ENCODE data around the gene DPYD.

Gene DPYD

GRCh38 chr1:97693601-97694000, 227.2 kb downstream of the DPYD start:
- no peak for DNase-seq (ENCODE audit: low spot score)

GRCh38 chr1:97691325-97691724, 229.5 kb downstream of the DPYD start:
- no peak for DNase-seq (ENCODE audit: low spot score)

- DNase-seq (ENCODE audit: low spot score): no peak
These were observed 235.5 kb downstream of the DPYD start for GRCh38 chr1:97685360-97685759.

- DNase-seq (ENCODE audit: low spot score): no peak
These were observed 239.9 kb downstream of the DPYD start for GRCh38 chr1:97680894-97681293.

- DNase-seq (ENCODE audit: low spot score): no peak
These were observed 240.4 kb downstream of the DPYD start for GRCh38 chr1:97680470-97680869.

GRCh38 chr1:97677702-97678101, 243.1 kb downstream of the DPYD start:
- no peak for DNase-seq (ENCODE audit: low spot score)

- DNase-seq (ENCODE audit: low spot score): no peak
These were observed 246.3 kb downstream of the DPYD start for GRCh38 chr1:97674517-97674916.

- DNase-seq (ENCODE audit: low spot score): no peak
These were observed 251.9 kb downstream of the DPYD start for GRCh38 chr1:97668945-97669344.

GRCh38 chr1:97660431-97661105, 260.3 kb downstream of the DPYD start:
- DNase-seq (ENCODE audit: low spot score): no peak

- no peak for DNase-seq (ENCODE audit: low spot score)
These were observed 265.8 kb downstream of the DPYD start for GRCh38 chr1:97654876-97655585.

- DNase-seq (ENCODE audit: low spot score): no peak
These were observed 269.6 kb downstream of the DPYD start for GRCh38 chr1:97651250-97651649.

- no peak for DNase-seq (ENCODE audit: low spot score)
These were observed 271.2 kb downstream of the DPYD start for GRCh38 chr1:97649591-97649990.

- no peak for DNase-seq (ENCODE audit: low spot score)
These were observed 273.1 kb downstream of the DPYD start for GRCh38 chr1:97647776-97648175.

- no peak for DNase-seq (ENCODE audit: low spot score)
These were observed 274.8 kb downstream of the DPYD start for GRCh38 chr1:97646071-97646470.

- no peak for DNase-seq (ENCODE audit: low spot score)
These were observed 280.2 kb downstream of the DPYD start for GRCh38 chr1:97640677-97641076.

GRCh38 chr1:97636941-97637340, 283.9 kb downstream of the DPYD start:
- no peak for DNase-seq (ENCODE audit: low spot score)

GRCh38 chr1:97634758-97635157, 286.1 kb downstream of the DPYD start:
- DNase-seq (ENCODE audit: low spot score): no peak

GRCh38 chr1:97632776-97633175, 288.1 kb downstream of the DPYD start:
- DNase-seq (ENCODE audit: low spot score): no peak

GRCh38 chr1:97632075-97632474, 288.8 kb downstream of the DPYD start:
- DNase-seq (ENCODE audit: low spot score): no peak

GRCh38 chr1:97630948-97631347, 289.9 kb downstream of the DPYD start:
- DNase-seq (ENCODE audit: low spot score): peak; percentile 52

- no peak for DNase-seq (ENCODE audit: low spot score)
These were observed 290.6 kb downstream of the DPYD start for GRCh38 chr1:97630281-97630680.

- no peak for DNase-seq (ENCODE audit: low spot score)
These were observed 297.6 kb downstream of the DPYD start for GRCh38 chr1:97623220-97623619.

- no peak for DNase-seq (ENCODE audit: low spot score)
These were observed 298.9 kb downstream of the DPYD start for GRCh38 chr1:97621955-97622354.

GRCh38 chr1:97619706-97620105, 301.1 kb downstream of the DPYD start:
- DNase-seq (ENCODE audit: low spot score): no peak
